Measurements from ENCODE around the gene HTT-AS.
"Not testable (repeated sequence)": the region's sequence is repeated elsewhere in the genome, so short reads cannot be mapped to it uniquely, and the experiment has no call there.

DNA sequence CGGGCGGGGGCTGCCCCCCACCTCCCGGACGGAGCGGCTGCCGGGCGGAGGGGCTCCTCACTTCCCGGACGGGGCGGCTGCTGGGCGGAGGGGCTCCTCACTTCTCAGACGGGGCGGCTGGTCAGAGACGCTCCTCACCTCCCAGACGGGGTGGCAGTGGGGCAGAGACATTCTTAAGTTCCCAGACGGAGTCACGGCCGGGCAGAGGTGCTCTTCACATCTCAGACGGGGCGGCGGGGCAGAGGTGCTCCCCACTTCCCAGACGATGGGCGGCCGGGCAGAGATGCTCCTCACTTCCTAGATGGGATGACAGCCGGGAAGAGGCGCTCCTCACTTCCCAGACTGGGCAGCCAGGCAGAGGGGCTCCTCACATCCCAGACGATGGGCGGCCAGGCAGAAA is 20.4 kb upstream of the HTT-AS start:
- TF ChIP-seq, protein P1, sequence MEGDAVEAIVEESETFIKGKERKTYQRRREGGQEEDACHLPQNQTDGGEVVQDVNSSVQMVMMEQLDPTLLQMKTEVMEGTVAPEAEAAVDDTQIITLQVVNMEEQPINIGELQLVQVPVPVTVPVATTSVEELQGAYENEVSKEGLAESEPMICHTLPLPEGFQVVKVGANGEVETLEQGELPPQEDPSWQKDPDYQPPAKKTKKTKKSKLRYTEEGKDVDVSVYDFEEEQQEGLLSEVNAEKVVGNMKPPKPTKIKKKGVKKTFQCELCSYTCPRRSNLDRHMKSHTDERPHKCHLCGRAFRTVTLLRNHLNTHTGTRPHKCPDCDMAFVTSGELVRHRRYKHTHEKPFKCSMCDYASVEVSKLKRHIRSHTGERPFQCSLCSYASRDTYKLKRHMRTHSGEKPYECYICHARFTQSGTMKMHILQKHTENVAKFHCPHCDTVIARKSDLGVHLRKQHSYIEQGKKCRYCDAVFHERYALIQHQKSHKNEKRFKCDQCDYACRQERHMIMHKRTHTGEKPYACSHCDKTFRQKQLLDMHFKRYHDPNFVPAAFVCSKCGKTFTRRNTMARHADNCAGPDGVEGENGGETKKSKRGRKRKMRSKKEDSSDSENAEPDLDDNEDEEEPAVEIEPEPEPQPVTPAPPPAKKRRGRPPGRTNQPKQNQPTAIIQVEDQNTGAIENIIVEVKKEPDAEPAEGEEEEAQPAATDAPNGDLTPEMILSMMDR (IDR thresholded peaks at IDR 0.05; ENCODE audit: low read depth, low read length): not testable (repeated sequence)
- not testable (repeated sequence) for TF ChIP-seq MYC (IDR thresholded peaks at IDR 0.05; ENCODE audit: low read depth, low read length); POLR2A (IDR thresholded peaks at IDR 0.05; ENCODE audit: extremely low read depth, insufficient read length)
- TF ChIP-seq, protein P2, sequence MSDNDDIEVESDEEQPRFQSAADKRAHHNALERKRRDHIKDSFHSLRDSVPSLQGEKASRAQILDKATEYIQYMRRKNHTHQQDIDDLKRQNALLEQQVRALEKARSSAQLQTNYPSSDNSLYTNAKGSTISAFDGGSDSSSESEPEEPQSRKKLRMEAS (IDR thresholded peaks at IDR 0.05; ENCODE audit: low read depth, low read length): not testable (repeated sequence)

All from NB4 (cell line).